BJ (cell line): ENCODE measurements around the gene PPP3CA. TPM values are rescaled to one million over a fixed set of nuclear protein-coding genes. Genes with fewer than 3 reads are reported as not detected.

Source experiments
- CTCF ChIA-PET: fragments of 350-600 bp; formaldehyde crosslinking; extraction: SDS; loops from one replicate; lab custom pipeline; 2021; ENCODE audit warnings: antibody characterized with exemption, inconsistent platforms; lab: Yijun Ruan, JAX
- POLR2A ChIA-PET: fragments of 300-600 bp; sonication (Branson Sonifier 250); formaldehyde crosslinking; extraction: SDS; loops from one replicate; lab custom pipeline; 2021; ENCODE audit warnings: antibody characterized with exemption; lab: Charles Lee
- DNase-seq: peaks from one replicate; pipeline ENCODE4 v3.0.0-alpha.2; 2011; ENCODE audit warnings: low read depth
- H3K27me3 ChIP-seq: 2 replicates; pipeline ENCODE4 v1.6.0; 2011; ENCODE audit warnings: low read length; ENCODE audit not compliant: control insufficient read depth, insufficient read depth
- H3K36me3 ChIP-seq: 2 replicates; pipeline ENCODE4 v1.5.1; 2011; ENCODE audit warnings: low read length; ENCODE audit not compliant: control insufficient read depth, insufficient read depth
- H3K4me3 ChIP-seq: 2 replicates; pipeline ENCODE4 v1.5.1; 2011; ENCODE audit warnings: low read depth, mild to moderate bottlenecking, control low read depth, low read length
- polyA plus RNA-seq: library from polyadenylated mRNA; depleted of rRNA; stranded (reverse); fragments of >200 nt; gene quantifications from 2 replicates; pipeline ENCODE4 v1.2.3, GENCODE V29; 2011
- TF ChIP-seq, protein P1 (sequence below): IDR thresholded peaks from 2 replicates; pipeline ENCODE4 v1.5.1; 2011; ENCODE audit warnings: low read depth, mild to moderate bottlenecking, control low read depth, inconsistent platforms, low read length, moderate library complexity; ENCODE audit not compliant: insufficient read depth

PPP3CA gene
- polyA plus RNA-seq, 1 experiment: 10.6 TPM

DNA sequence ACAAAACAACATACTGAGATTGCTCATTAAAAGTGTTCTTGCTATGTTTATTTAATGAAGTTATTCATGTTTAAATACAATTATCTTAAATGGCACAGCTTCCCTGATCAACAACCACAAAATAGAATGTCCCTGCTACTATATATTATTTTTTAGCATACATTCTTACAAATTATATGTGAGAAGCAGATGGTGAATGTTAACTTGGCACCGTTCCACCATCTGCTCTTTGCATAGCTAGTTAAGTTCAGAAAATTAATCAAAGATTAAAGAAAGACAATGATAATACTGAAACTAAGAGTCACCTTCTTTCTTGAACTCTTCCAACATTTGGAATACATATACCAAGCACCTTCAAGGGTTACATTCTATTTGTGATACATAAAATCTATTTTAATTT is 94.2 kb downstream of the PPP3CA start:
- H3K36me3 ChIP-seq: no peaks in the 10 kb centered on the region
- TF ChIP-seq, protein P1, sequence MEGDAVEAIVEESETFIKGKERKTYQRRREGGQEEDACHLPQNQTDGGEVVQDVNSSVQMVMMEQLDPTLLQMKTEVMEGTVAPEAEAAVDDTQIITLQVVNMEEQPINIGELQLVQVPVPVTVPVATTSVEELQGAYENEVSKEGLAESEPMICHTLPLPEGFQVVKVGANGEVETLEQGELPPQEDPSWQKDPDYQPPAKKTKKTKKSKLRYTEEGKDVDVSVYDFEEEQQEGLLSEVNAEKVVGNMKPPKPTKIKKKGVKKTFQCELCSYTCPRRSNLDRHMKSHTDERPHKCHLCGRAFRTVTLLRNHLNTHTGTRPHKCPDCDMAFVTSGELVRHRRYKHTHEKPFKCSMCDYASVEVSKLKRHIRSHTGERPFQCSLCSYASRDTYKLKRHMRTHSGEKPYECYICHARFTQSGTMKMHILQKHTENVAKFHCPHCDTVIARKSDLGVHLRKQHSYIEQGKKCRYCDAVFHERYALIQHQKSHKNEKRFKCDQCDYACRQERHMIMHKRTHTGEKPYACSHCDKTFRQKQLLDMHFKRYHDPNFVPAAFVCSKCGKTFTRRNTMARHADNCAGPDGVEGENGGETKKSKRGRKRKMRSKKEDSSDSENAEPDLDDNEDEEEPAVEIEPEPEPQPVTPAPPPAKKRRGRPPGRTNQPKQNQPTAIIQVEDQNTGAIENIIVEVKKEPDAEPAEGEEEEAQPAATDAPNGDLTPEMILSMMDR: no peak
- no peak for DNase-seq
- ChIA-PET CTCF (interaction anchor here (1.3 to 1.4 kb wide), 2 partner anchors 11 to 1160 kb away, joined by 3 to 4 read pairs; no protein-coding TSS in a partner anchor), POLR2A (interaction anchor here (0.5 kb wide), 1 partner anchor 88 kb away, joined by 9 read pairs; no protein-coding TSS in a partner anchor)
- H3K27me3 ChIP-seq: no peaks in the 10 kb centered on the region
- no peak overlapping the region for H3K4me3 ChIP-seq

DNA sequence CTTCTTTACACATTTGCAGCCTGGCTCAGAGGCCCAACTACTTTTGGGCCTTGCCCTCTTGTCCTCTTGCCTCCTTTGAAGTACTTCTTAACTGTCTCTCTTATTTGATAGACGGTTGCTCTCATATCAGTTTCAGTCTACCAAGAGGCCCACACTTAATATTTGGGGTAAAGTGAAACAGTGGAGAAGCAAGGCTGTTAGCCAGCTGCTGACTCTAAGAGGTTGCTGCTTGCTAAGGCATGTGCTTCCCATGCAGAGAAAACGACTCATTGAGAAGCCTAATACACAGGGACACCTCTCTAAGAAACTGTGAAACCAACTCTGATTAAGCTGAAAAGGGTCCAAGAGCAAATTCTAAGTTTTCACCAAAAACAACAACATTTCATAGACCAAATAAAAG is 94.6 kb downstream of the PPP3CA start:
- no peaks in the 10 kb centered on the region for H3K27me3 ChIP-seq
- POLR2A ChIA-PET: no interaction called here
- CTCF ChIA-PET: interaction anchor here (1.3 to 1.4 kb wide), 2 partner anchors 11 to 1160 kb away, joined by 3 to 4 read pairs; no protein-coding TSS in a partner anchor
- TF ChIP-seq, protein P1: no peak
- H3K4me3 ChIP-seq: no peak overlapping the region
- no peak for DNase-seq
- no peaks in the 10 kb centered on the region for H3K36me3 ChIP-seq

DNA sequence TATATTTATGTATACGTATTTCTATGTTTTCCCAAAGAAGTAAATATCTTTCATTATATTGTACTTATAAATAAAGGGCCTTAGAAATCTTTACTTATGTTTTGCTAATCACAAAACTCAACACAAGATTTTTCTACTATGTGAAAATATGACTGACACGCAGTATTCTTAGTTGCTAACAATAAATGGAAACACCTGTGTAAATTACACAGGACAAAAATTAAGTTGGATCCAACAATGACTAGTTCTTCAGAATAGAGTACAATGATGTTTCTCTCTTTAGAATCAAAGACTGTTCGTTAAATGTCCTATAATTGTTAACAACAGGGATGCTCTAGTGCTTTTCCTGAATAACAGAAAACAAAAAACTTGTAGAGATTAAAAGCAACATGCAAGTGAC is 96.1 kb downstream of the PPP3CA start:
- no peaks in the 10 kb centered on the region for H3K27me3 ChIP-seq
- no peaks in the 10 kb centered on the region for H3K36me3 ChIP-seq
- no peak overlapping the region for H3K4me3 ChIP-seq
- POLR2A ChIA-PET: no interaction called here
- TF ChIP-seq, protein P1: no peak
- CTCF ChIA-PET: no interaction called here
- no peak for DNase-seq

DNA sequence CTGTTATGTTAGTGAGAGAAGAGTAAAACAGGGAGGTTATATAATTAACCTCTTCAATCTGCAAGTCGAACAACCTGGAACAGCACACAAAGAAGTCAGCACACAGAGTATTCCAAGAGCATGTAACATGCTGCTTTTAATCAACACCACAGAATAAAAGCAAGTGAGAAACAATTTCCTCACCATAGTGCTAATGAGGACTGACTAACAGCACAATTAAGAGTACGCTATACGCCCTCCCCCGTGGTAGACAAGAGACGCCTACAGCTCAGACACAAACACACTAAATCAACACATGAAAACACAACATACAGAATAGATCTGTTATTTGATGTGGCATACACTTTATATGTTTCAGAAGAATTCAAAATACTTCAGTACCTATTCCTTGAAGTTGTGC is 103.0 kb downstream of the PPP3CA start:
- CTCF ChIA-PET: no interaction called here
- POLR2A ChIA-PET: no interaction called here
- TF ChIP-seq, protein P1: no peak

DNA sequence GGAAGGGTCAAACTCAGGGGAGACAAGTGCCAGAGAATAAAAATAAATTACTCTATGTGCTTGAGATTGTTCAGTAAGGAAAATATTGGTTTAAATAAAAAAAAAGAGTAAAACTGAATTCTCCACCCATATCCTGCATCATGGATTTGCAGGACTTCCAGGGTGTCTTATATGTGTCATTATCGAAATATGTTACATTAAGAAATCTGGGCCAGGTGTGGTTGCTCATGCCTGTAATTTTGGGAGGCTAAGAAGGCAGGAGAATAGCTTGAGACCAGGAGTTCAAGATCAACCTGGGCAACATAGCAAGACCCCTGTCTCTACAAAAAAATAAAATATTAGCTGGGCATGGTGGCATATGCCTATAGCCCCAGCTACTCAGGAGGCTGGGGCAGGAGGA is 104.9 kb downstream of the PPP3CA start:
- Histone ChIP-seq H3K36me3 (no peaks in the 10 kb centered on the region), H3K4me3 (no peak overlapping the region), H3K27me3 (no peaks in the 10 kb centered on the region)
- TF ChIP-seq, protein P1: no peak
- DNase-seq: no peak
- ChIA-PET POLR2A (no interaction called here), CTCF (interaction anchor here (1.2 to 2.0 kb wide), 2 partner anchors 11 kb away, joined by 4 to 5 read pairs; no protein-coding TSS in a partner anchor)

More for the DNA sequence above, 103.0 kb downstream of the PPP3CA start:
- no peaks in the 10 kb centered on the region for H3K27me3 ChIP-seq
- no peak for DNase-seq
- no peak overlapping the region for H3K4me3 ChIP-seq
- no peaks in the 10 kb centered on the region for H3K36me3 ChIP-seq
